ENCODE results near the gene KRT36. TPM values are rescaled to one million over a fixed set of nuclear protein-coding genes. Genes with fewer than 3 reads are reported as not detected.

The KRT36 gene
- total and polyA plus RNA-seq, 5 donors from 2014 or later, result not detected

GRCh38 chr17:41462705-41463104 is 27.0 kb downstream of the KRT36 start:
- no peak overlapping the region for H3K4me3 ChIP-seq (ENCODE audit: low read depth, low read length)
- H3K9me3 ChIP-seq (ENCODE audit: control insufficient read depth in 2 of 2, low read length in 2 of 2), result no peaks in the 10 kb centered on the region
- Mint-ChIP-seq H3K4me3 (no peak overlapping the region), H3K27ac (no peak overlapping the region), H3K4me1 (no peaks in the 10 kb centered on the region), H3K9me3 (peaks cover 0 to 4% (median 0%) of the 10 kb centered on the region in 7 donors), H3K36me3 (no peaks in the 10 kb centered on the region), H3K27me3 (peaks cover 5% of the 10 kb centered on the region)
- H3K27me3 ChIP-seq (ENCODE audit: control insufficient read depth, insufficient read depth, low read length), result peaks cover 2% of the 10 kb centered on the region
- H3K36me3 ChIP-seq (ENCODE audit: control insufficient read depth, insufficient read depth, low read length), result no peaks in the 10 kb centered on the region
- ATAC-seq (ENCODE audit: low read depth in 2 of 2) (no peak), DNase-seq (no peak)
- no peak overlapping the region for H3K27ac ChIP-seq (ENCODE audit: insufficient read depth, low read length, poor library complexity, severe bottlenecking)
- H3K4me1 ChIP-seq (ENCODE audit: control insufficient read depth, insufficient read depth, low read length, poor library complexity, severe bottlenecking), result no peaks in the 10 kb centered on the region

GRCh38 chr17:41457676-41458075 is 32.0 kb downstream of the KRT36 start:
- peaks cover 0 to 4% (median 0%) of the 10 kb centered on the region in 7 donors for H3K9me3 Mint-ChIP-seq
- H3K27me3 ChIP-seq (ENCODE audit: control insufficient read depth, insufficient read depth, low read length), result peaks cover 2% of the 10 kb centered on the region
- no peaks in the 10 kb centered on the region for H3K36me3 Mint-ChIP-seq
- H3K27ac ChIP-seq (ENCODE audit: insufficient read depth, low read length, poor library complexity, severe bottlenecking), result no peak overlapping the region
- no peaks in the 10 kb centered on the region for H3K9me3 ChIP-seq (ENCODE audit: control insufficient read depth in 2 of 2, low read length in 2 of 2)
- no peak for DNase-seq
- no peak overlapping the region for H3K4me3 ChIP-seq (ENCODE audit: low read depth, low read length)
- H3K4me1 ChIP-seq (ENCODE audit: control insufficient read depth, insufficient read depth, low read length, poor library complexity, severe bottlenecking), result no peaks in the 10 kb centered on the region
- no peak overlapping the region for H3K4me3 Mint-ChIP-seq
- no peak overlapping the region for H3K27ac Mint-ChIP-seq
- H3K4me1 Mint-ChIP-seq, result no peaks in the 10 kb centered on the region
- no peaks in the 10 kb centered on the region for H3K36me3 ChIP-seq (ENCODE audit: control insufficient read depth, insufficient read depth, low read length)
- no peak for ATAC-seq (ENCODE audit: low read depth in 2 of 2)
- peaks cover 9% of the 10 kb centered on the region for H3K27me3 Mint-ChIP-seq

GRCh38 chr17:41456204-41456603 is 33.5 kb downstream of the KRT36 start:
- Histone ChIP-seq H3K4me1 (ENCODE audit: control insufficient read depth, insufficient read depth, low read length, poor library complexity, severe bottlenecking) (no peaks in the 10 kb centered on the region), H3K4me3 (ENCODE audit: low read depth, low read length) (no peak overlapping the region), H3K9me3 (ENCODE audit: control insufficient read depth in 2 of 2, low read length in 2 of 2) (no peaks in the 10 kb centered on the region), H3K27ac (ENCODE audit: insufficient read depth, low read length, poor library complexity, severe bottlenecking) (no peak overlapping the region), H3K27me3 (ENCODE audit: control insufficient read depth, insufficient read depth, low read length) (peaks cover 2% of the 10 kb centered on the region), H3K36me3 (ENCODE audit: control insufficient read depth, insufficient read depth, low read length) (no peaks in the 10 kb centered on the region)
- DNase-seq (no peak), ATAC-seq (ENCODE audit: low read depth in 2 of 2) (no peak)
- Mint-ChIP-seq H3K4me1 (no peaks in the 10 kb centered on the region), H3K9me3 (peaks cover 0 to 4% (median 0%) of the 10 kb centered on the region in 7 donors), H3K27me3 (peaks cover 12% of the 10 kb centered on the region), H3K36me3 (no peaks in the 10 kb centered on the region), H3K27ac (no peak overlapping the region), H3K4me3 (no peak overlapping the region)

GRCh38 chr17:41455236-41455635 is 34.5 kb downstream of the KRT36 start:
- H3K4me1 Mint-ChIP-seq, result no peaks in the 10 kb centered on the region
- no peak overlapping the region for H3K27ac ChIP-seq (ENCODE audit: insufficient read depth, low read length, poor library complexity, severe bottlenecking)
- no peaks in the 10 kb centered on the region for H3K36me3 ChIP-seq (ENCODE audit: control insufficient read depth, insufficient read depth, low read length)
- no peaks in the 10 kb centered on the region for H3K4me1 ChIP-seq (ENCODE audit: control insufficient read depth, insufficient read depth, low read length, poor library complexity, severe bottlenecking)
- ATAC-seq (ENCODE audit: low read depth in 2 of 2) (no peak), DNase-seq (no peak)
- H3K27me3 ChIP-seq (ENCODE audit: control insufficient read depth, insufficient read depth, low read length), result peaks cover 2% of the 10 kb centered on the region
- no peak overlapping the region for H3K4me3 ChIP-seq (ENCODE audit: low read depth, low read length)
- no peak overlapping the region for H3K4me3 Mint-ChIP-seq
- H3K36me3 Mint-ChIP-seq, result no peaks in the 10 kb centered on the region
- no peak overlapping the region for H3K27ac Mint-ChIP-seq
- peaks cover 0 to 2% (median 0%) of the 10 kb centered on the region in 7 donors for H3K9me3 Mint-ChIP-seq
- H3K27me3 Mint-ChIP-seq, result peaks cover 10% of the 10 kb centered on the region
- H3K9me3 ChIP-seq (ENCODE audit: control insufficient read depth in 2 of 2, low read length in 2 of 2), result no peaks in the 10 kb centered on the region

- Histone ChIP-seq H3K9me3 (ENCODE audit: control insufficient read depth in 2 of 2, low read length in 2 of 2) (no peaks in the 10 kb centered on the region), H3K4me3 (ENCODE audit: low read depth, low read length) (no peak overlapping the region), H3K27ac (ENCODE audit: insufficient read depth, low read length, poor library complexity, severe bottlenecking) (no peak overlapping the region), H3K36me3 (ENCODE audit: control insufficient read depth, insufficient read depth, low read length) (no peaks in the 10 kb centered on the region), H3K4me1 (ENCODE audit: control insufficient read depth, insufficient read depth, low read length, poor library complexity, severe bottlenecking) (no peaks in the 10 kb centered on the region), H3K27me3 (ENCODE audit: control insufficient read depth, insufficient read depth, low read length) (peaks cover 5% of the 10 kb centered on the region)
- H3K4me1 Mint-ChIP-seq, result no peaks in the 10 kb centered on the region
- no peaks in the 10 kb centered on the region for H3K36me3 Mint-ChIP-seq
- H3K27me3 Mint-ChIP-seq, result peaks cover 10% of the 10 kb centered on the region
- peaks cover 0 to 2% (median 0%) of the 10 kb centered on the region in 7 donors for H3K9me3 Mint-ChIP-seq
- ATAC-seq (ENCODE audit: low read depth in 2 of 2), result no peak
- no peak for DNase-seq
- no peak overlapping the region for H3K4me3 Mint-ChIP-seq
- H3K27ac Mint-ChIP-seq, result no peak overlapping the region
These were observed 36.6 kb downstream of the KRT36 start for GRCh38 chr17:41453066-41453465.

GRCh38 chr17:41452281-41452680 is 37.4 kb downstream of the KRT36 start:
- no peaks in the 10 kb centered on the region for H3K4me1 ChIP-seq (ENCODE audit: control insufficient read depth, insufficient read depth, low read length, poor library complexity, severe bottlenecking)
- H3K9me3 ChIP-seq (ENCODE audit: control insufficient read depth in 2 of 2, low read length in 2 of 2), result no peaks in the 10 kb centered on the region
- no peak overlapping the region for H3K27ac ChIP-seq (ENCODE audit: insufficient read depth, low read length, poor library complexity, severe bottlenecking)
- peaks cover 10% of the 10 kb centered on the region for H3K27me3 Mint-ChIP-seq
- no peaks in the 10 kb centered on the region for H3K36me3 Mint-ChIP-seq
- peaks cover 0 to 2% (median 0%) of the 10 kb centered on the region in 7 donors for H3K9me3 Mint-ChIP-seq
- ATAC-seq (ENCODE audit: low read depth in 2 of 2), result no peak
- no peak overlapping the region for H3K4me3 ChIP-seq (ENCODE audit: low read depth, low read length)
- H3K4me3 Mint-ChIP-seq, result no peak overlapping the region
- H3K4me1 Mint-ChIP-seq, result no peaks in the 10 kb centered on the region
- H3K27me3 ChIP-seq (ENCODE audit: control insufficient read depth, insufficient read depth, low read length), result peaks cover 5% of the 10 kb centered on the region
- no peaks in the 10 kb centered on the region for H3K36me3 ChIP-seq (ENCODE audit: control insufficient read depth, insufficient read depth, low read length)
- no peak for DNase-seq
- no peak overlapping the region for H3K27ac Mint-ChIP-seq

GRCh38 chr17:41451154-41451728 is 38.5 kb downstream of the KRT36 start:
- peaks cover 5% of the 10 kb centered on the region for H3K27me3 ChIP-seq (ENCODE audit: control insufficient read depth, insufficient read depth, low read length)
- ATAC-seq (ENCODE audit: low read depth in 2 of 2) (no peak), DNase-seq (no peak)
- Mint-ChIP-seq H3K9me3 (peaks cover 0 to 2% (median 0%) of the 10 kb centered on the region in 7 donors), H3K4me1 (no peaks in the 10 kb centered on the region), H3K36me3 (no peaks in the 10 kb centered on the region), H3K27me3 (peaks cover 13% of the 10 kb centered on the region), H3K27ac (peak overlapping the region in 1 of 3 donors; percentile 16), H3K4me3 (no peak overlapping the region)
- H3K9me3 ChIP-seq (ENCODE audit: control insufficient read depth in 2 of 2, low read length in 2 of 2), result no peaks in the 10 kb centered on the region
- no peaks in the 10 kb centered on the region for H3K36me3 ChIP-seq (ENCODE audit: control insufficient read depth, insufficient read depth, low read length)
- no peaks in the 10 kb centered on the region for H3K4me1 ChIP-seq (ENCODE audit: control insufficient read depth, insufficient read depth, low read length, poor library complexity, severe bottlenecking)
- H3K27ac ChIP-seq (ENCODE audit: insufficient read depth, low read length, poor library complexity, severe bottlenecking), result no peak overlapping the region
- no peak overlapping the region for H3K4me3 ChIP-seq (ENCODE audit: low read depth, low read length)

- Mint-ChIP-seq H3K9me3 (peaks cover 0 to 2% (median 0%) of the 10 kb centered on the region in 7 donors), H3K36me3 (no peaks in the 10 kb centered on the region), H3K4me1 (no peaks in the 10 kb centered on the region), H3K27ac (peak overlapping the region in 1 of 3 donors; percentile 31), H3K27me3 (peaks cover 13% of the 10 kb centered on the region), H3K4me3 (no peak overlapping the region)
- no peak overlapping the region for H3K27ac ChIP-seq (ENCODE audit: insufficient read depth, low read length, poor library complexity, severe bottlenecking)
- H3K4me1 ChIP-seq (ENCODE audit: control insufficient read depth, insufficient read depth, low read length, poor library complexity, severe bottlenecking), result no peaks in the 10 kb centered on the region
- peaks cover 9% of the 10 kb centered on the region for H3K27me3 ChIP-seq (ENCODE audit: control insufficient read depth, insufficient read depth, low read length)
- H3K9me3 ChIP-seq (ENCODE audit: control insufficient read depth in 2 of 2, low read length in 2 of 2), result no peaks in the 10 kb centered on the region
- H3K36me3 ChIP-seq (ENCODE audit: control insufficient read depth, insufficient read depth, low read length), result no peaks in the 10 kb centered on the region
- ATAC-seq (ENCODE audit: low read depth in 2 of 2) (no peak), DNase-seq (no peak)
- H3K4me3 ChIP-seq (ENCODE audit: low read depth, low read length), result no peak overlapping the region
These were observed 40.7 kb downstream of the KRT36 start for GRCh38 chr17:41449008-41449407.
